ENCODE measurements around the gene PDE3B. TPM values are rescaled to one million over a fixed set of nuclear protein-coding genes. Genes with fewer than 3 reads are reported as not detected.
"Not testable (repeated sequence)": the region's sequence is repeated elsewhere in the genome, so short reads cannot be mapped to it uniquely, and the experiment has no call there.

The PDE3B gene
- polyA plus RNA-seq, 3 donors, result 4.0 to 6.0 (median 5.2) TPM

GRCh38 chr11:14687456-14687855 lies 43.9 kb downstream of the PDE3B start:
- Histone ChIP-seq H3K4me1 (ENCODE audit: control insufficient read depth in 1 of 2, insufficient read depth in 2 of 2, low read length in 2 of 2) (no peaks in the 10 kb centered on the region), H3K9ac (ENCODE audit: insufficient read depth, low read length, poor library complexity, severe bottlenecking) (no peak overlapping the region), H3K4me2 (replicated peaks; ENCODE audit: extremely low read depth, low read length, poor library complexity, severe bottlenecking) (no peak overlapping the region), H2AFZ (ENCODE audit: insufficient read depth, low read depth, low read length, poor library complexity, severe bottlenecking) (no peak overlapping the region), H3K9me3 (replicated peaks in 1 of 2; ENCODE audit: control insufficient read depth in 1 of 2, insufficient read depth in 1 of 2, low read length in 2 of 2) (peaks cover 0 to 3% of the 10 kb centered on the region in 2 donors), H3K27ac (ENCODE audit: low read depth in 1 of 2, low read length in 2 of 2) (no peak overlapping the region), H4K20me1 (ENCODE audit: insufficient read depth, low read length) (no peaks in the 10 kb centered on the region), H3K79me2 (ENCODE audit: insufficient read depth, low read length) (peaks cover 11% of the 10 kb centered on the region), H3K27me3 (ENCODE audit: control insufficient read depth in 2 of 2, insufficient read depth in 2 of 2, low read length in 2 of 2) (no peaks in the 10 kb centered on the region), H3K36me3 (replicated peaks in 1 of 2; ENCODE audit: control insufficient read depth in 1 of 2, insufficient read depth in 2 of 2, low read length in 2 of 2) (no peaks in the 10 kb centered on the region), H3K4me3 (replicated peaks in 1 of 3; ENCODE audit: low read depth in 2 of 3, low read length in 3 of 3) (no peak overlapping the region)
- Mint-ChIP-seq H3K36me3 (peaks cover 4 to 10% of the 10 kb centered on the region in 2 donors), H3K27me3 (ENCODE audit: low read depth in 3 of 3) (no peaks in the 10 kb centered on the region), H3K4me3 (no peak overlapping the region), H3K4me1 (peaks cover 11% of the 10 kb centered on the region), H3K27ac (no peak overlapping the region), H3K9me3 (peaks cover 4 to 14% (median 8%) of the 10 kb centered on the region in 7 donors)
- no peak for TF ChIP-seq CTCF (IDR thresholded peaks at IDR 0.05)
- DNase-seq, result no peak
- intact Hi-C loops (cut with micrococcal nuclease), result no loop called here

- no CpG with 5 or more reads among the region's 2 CpGs for WGBS (ENCODE audit: insufficient coverage)
- Histone ChIP-seq H3K27ac (ENCODE audit: low read depth in 1 of 2, low read length in 2 of 2) (no peak overlapping the region), H3K4me3 (replicated peaks in 1 of 3; ENCODE audit: low read depth in 2 of 3, low read length in 3 of 3) (no peak overlapping the region), H3K9ac (ENCODE audit: insufficient read depth, low read length, poor library complexity, severe bottlenecking) (no peak overlapping the region), H3K27me3 (ENCODE audit: control insufficient read depth in 2 of 2, insufficient read depth in 2 of 2, low read length in 2 of 2) (no peaks in the 10 kb centered on the region), H3K4me1 (ENCODE audit: control insufficient read depth in 1 of 2, insufficient read depth in 2 of 2, low read length in 2 of 2) (no peaks in the 10 kb centered on the region), H4K20me1 (ENCODE audit: insufficient read depth, low read length) (no peaks in the 10 kb centered on the region), H3K36me3 (replicated peaks in 1 of 2; ENCODE audit: control insufficient read depth in 1 of 2, insufficient read depth in 2 of 2, low read length in 2 of 2) (no peaks in the 10 kb centered on the region), H3K4me2 (replicated peaks; ENCODE audit: extremely low read depth, low read length, poor library complexity, severe bottlenecking) (no peak overlapping the region), H3K9me3 (replicated peaks in 1 of 2; ENCODE audit: control insufficient read depth in 1 of 2, insufficient read depth in 1 of 2, low read length in 2 of 2) (peaks cover 3 to 6% of the 10 kb centered on the region in 2 donors), H3K79me2 (ENCODE audit: insufficient read depth, low read length) (peaks cover 8% of the 10 kb centered on the region), H2AFZ (ENCODE audit: insufficient read depth, low read depth, low read length, poor library complexity, severe bottlenecking) (no peak overlapping the region)
- DNase-seq, result no peak
- H3K27ac Mint-ChIP-seq, result peak overlapping the region in 1 of 7 donors; percentile 25
- no peak overlapping the region for H3K4me3 Mint-ChIP-seq
- H3K9me3 Mint-ChIP-seq, result peaks cover 4 to 14% (median 8%) of the 10 kb centered on the region in 7 donors
- no peak for TF ChIP-seq CTCF (IDR thresholded peaks at IDR 0.05)
- peaks cover 11% of the 10 kb centered on the region for H3K4me1 Mint-ChIP-seq
- H3K36me3 Mint-ChIP-seq, result peaks cover 7 to 10% of the 10 kb centered on the region in 2 donors
- intact Hi-C loops (cut with micrococcal nuclease), result no loop called here
- no peaks in the 10 kb centered on the region for H3K27me3 Mint-ChIP-seq (ENCODE audit: low read depth in 3 of 3)
Measured at GRCh38 chr11:14687943-14688627, 44.5 kb downstream of the PDE3B start.

- peaks cover 16% of the 10 kb centered on the region for H3K79me2 ChIP-seq (ENCODE audit: insufficient read depth, low read length)
- H3K27me3 ChIP-seq (ENCODE audit: control insufficient read depth in 2 of 2, insufficient read depth in 2 of 2, low read length in 2 of 2); DNase-seq; H3K4me3 Mint-ChIP-seq; H3K4me2 ChIP-seq (replicated peaks; ENCODE audit: extremely low read depth, low read length, poor library complexity, severe bottlenecking); H4K20me1 ChIP-seq (ENCODE audit: insufficient read depth, low read length); H3K36me3 ChIP-seq (replicated peaks in 1 of 2; ENCODE audit: control insufficient read depth in 1 of 2, insufficient read depth in 2 of 2, low read length in 2 of 2); H3K27me3 Mint-ChIP-seq (ENCODE audit: low read depth in 3 of 3); H3K4me3 ChIP-seq (replicated peaks in 1 of 3; ENCODE audit: low read depth in 2 of 3, low read length in 3 of 3); H3K9ac ChIP-seq (ENCODE audit: insufficient read depth, low read length, poor library complexity, severe bottlenecking); H3K4me1 Mint-ChIP-seq; H3K27ac Mint-ChIP-seq; H2AFZ ChIP-seq (ENCODE audit: insufficient read depth, low read depth, low read length, poor library complexity, severe bottlenecking); H3K9me3 ChIP-seq (replicated peaks in 1 of 2; ENCODE audit: control insufficient read depth in 1 of 2, insufficient read depth in 1 of 2, low read length in 2 of 2); intact Hi-C loops (cut with micrococcal nuclease); H3K4me1 ChIP-seq (ENCODE audit: control insufficient read depth in 1 of 2, insufficient read depth in 2 of 2, low read length in 2 of 2); H3K27ac ChIP-seq (ENCODE audit: low read depth in 1 of 2, low read length in 2 of 2): not testable (repeated sequence)
- H3K9me3 Mint-ChIP-seq, result peaks cover 1 to 19% (median 8%) of the 10 kb centered on the region in 7 donors
- 100% methylated on average over 1 of the region's 2 CpGs for WGBS (ENCODE audit: insufficient coverage)
- peaks cover 12 to 15% of the 10 kb centered on the region in 2 donors for H3K36me3 Mint-ChIP-seq
Measured at GRCh38 chr11:14695656-14696055, 52.1 kb downstream of the PDE3B start.

Data from CD14-positive monocyte (primary cell).